WTC11 (cell line): ENCODE measurements around the gene NXPH3.

Experiments
- JUN ChIP-seq: sonication (generic); formaldehyde crosslinking; IDR thresholded peaks from 2 replicates; pipeline ENCODE4 v1.8.0; 2023; ENCODE audit warnings: mild to moderate bottlenecking, missing genetic modification reagents
- TEAD4 ChIP-seq: sonication (generic); formaldehyde crosslinking; IDR thresholded peaks from 2 replicates; pipeline ENCODE4 v1.8.0; 2022; ENCODE audit warnings: mild to moderate bottlenecking, missing genetic modification reagents
- TF ChIP-seq, protein P1 (sequence below): sonication (generic); formaldehyde crosslinking; IDR thresholded peaks from 2 replicates; pipeline ENCODE4 v1.8.1; 2023; ENCODE audit warnings: mild to moderate bottlenecking, missing genetic modification reagents, moderate library complexity
- TF ChIP-seq, protein P2 (sequence below): fragments of 200-600 bp; IDR thresholded peaks from 2 replicates; pipeline ENCODE4 v1.8.0; 2022; ENCODE audit warnings: antibody characterized with exemption
- TF ChIP-seq, protein P3 (sequence below): sonication (generic); formaldehyde crosslinking; conservative IDR thresholded peaks from 2 replicates; pipeline ENCODE4 v1.8.1; 2023; ENCODE audit warnings: mild to moderate bottlenecking, low read depth, missing genetic modification reagents, moderate library complexity
- TF ChIP-seq, protein P4 (sequence below): sonication (generic); formaldehyde crosslinking; IDR thresholded peaks from 2 replicates; pipeline ENCODE4 v1.8.1; 2022; ENCODE audit warnings: low read depth, missing genetic modification reagents, borderline replicate concordance

DNA sequence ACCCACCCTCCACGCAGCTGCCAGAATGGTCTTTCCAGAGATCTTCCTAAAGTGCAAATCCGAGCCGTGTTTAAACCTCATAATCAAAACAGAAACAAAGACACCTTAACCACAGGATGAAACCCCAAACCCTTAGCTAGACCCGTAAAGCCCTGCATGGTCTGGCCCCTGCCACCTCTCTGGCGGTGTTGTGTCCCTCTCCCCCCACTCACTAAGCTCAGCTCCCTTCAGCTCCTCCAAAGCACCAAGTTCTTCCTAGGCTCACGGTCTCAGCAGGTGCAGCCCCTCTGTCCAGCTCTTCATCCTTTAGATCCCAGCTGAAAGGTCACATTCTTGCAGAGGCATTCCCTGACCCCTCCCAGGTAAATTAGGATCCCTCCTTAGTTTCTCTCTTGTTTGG lies 4.4 kb upstream of the NXPH3 start:
- no peak for TF ChIP-seq TEAD4 (CRISPR knock-in tag)
- TF ChIP-seq, protein P1, sequence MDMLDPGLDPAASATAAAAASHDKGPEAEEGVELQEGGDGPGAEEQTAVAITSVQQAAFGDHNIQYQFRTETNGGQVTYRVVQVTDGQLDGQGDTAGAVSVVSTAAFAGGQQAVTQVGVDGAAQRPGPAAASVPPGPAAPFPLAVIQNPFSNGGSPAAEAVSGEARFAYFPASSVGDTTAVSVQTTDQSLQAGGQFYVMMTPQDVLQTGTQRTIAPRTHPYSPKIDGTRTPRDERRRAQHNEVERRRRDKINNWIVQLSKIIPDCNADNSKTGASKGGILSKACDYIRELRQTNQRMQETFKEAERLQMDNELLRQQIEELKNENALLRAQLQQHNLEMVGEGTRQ (CRISPR knock-in tag): no peak
- TF ChIP-seq, protein P2, sequence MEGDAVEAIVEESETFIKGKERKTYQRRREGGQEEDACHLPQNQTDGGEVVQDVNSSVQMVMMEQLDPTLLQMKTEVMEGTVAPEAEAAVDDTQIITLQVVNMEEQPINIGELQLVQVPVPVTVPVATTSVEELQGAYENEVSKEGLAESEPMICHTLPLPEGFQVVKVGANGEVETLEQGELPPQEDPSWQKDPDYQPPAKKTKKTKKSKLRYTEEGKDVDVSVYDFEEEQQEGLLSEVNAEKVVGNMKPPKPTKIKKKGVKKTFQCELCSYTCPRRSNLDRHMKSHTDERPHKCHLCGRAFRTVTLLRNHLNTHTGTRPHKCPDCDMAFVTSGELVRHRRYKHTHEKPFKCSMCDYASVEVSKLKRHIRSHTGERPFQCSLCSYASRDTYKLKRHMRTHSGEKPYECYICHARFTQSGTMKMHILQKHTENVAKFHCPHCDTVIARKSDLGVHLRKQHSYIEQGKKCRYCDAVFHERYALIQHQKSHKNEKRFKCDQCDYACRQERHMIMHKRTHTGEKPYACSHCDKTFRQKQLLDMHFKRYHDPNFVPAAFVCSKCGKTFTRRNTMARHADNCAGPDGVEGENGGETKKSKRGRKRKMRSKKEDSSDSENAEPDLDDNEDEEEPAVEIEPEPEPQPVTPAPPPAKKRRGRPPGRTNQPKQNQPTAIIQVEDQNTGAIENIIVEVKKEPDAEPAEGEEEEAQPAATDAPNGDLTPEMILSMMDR: no peak
- TF ChIP-seq JUN: no peak
- TF ChIP-seq, protein P3, sequence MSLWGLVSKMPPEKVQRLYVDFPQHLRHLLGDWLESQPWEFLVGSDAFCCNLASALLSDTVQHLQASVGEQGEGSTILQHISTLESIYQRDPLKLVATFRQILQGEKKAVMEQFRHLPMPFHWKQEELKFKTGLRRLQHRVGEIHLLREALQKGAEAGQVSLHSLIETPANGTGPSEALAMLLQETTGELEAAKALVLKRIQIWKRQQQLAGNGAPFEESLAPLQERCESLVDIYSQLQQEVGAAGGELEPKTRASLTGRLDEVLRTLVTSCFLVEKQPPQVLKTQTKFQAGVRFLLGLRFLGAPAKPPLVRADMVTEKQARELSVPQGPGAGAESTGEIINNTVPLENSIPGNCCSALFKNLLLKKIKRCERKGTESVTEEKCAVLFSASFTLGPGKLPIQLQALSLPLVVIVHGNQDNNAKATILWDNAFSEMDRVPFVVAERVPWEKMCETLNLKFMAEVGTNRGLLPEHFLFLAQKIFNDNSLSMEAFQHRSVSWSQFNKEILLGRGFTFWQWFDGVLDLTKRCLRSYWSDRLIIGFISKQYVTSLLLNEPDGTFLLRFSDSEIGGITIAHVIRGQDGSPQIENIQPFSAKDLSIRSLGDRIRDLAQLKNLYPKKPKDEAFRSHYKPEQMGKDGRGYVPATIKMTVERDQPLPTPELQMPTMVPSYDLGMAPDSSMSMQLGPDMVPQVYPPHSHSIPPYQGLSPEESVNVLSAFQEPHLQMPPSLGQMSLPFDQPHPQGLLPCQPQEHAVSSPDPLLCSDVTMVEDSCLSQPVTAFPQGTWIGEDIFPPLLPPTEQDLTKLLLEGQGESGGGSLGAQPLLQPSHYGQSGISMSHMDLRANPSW: no peak
- TF ChIP-seq, protein P4, sequence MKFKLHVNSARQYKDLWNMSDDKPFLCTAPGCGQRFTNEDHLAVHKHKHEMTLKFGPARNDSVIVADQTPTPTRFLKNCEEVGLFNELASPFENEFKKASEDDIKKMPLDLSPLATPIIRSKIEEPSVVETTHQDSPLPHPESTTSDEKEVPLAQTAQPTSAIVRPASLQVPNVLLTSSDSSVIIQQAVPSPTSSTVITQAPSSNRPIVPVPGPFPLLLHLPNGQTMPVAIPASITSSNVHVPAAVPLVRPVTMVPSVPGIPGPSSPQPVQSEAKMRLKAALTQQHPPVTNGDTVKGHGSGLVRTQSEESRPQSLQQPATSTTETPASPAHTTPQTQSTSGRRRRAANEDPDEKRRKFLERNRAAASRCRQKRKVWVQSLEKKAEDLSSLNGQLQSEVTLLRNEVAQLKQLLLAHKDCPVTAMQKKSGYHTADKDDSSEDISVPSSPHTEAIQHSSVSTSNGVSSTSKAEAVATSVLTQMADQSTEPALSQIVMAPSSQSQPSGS (CRISPR knock-in tag): no peak
